Right forelimb (tissue), 1 donor: Measurements from ENCODE around the gene VAV3.
"Not testable (repeated sequence)": the region's sequence is repeated elsewhere in the genome, so short reads cannot be mapped to it uniquely, and the experiment has no call there.

Experiments used
- DNase-seq: peaks from one replicate; pipeline ENCODE4 v3.0.0-alpha.2; 2018

The VAV3 gene

DNA sequence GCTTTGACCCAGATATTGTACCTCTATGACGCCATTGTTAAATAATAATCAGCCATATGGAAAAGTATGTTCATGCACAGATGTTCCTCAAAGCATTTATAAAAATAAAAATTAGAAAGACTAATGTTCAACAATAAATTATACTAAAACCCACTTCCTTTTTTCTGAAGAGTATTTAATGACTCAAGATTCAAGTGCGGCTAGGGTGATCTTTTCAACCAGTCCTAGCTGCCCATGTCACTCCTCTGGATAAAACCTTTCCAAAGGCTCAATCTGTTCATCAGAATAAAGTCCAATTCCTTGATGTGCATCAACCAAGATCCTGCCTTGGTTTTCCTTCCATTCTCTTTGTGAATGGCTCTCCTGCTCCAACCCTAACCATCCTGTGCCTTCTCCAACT lies 292.0 kb downstream of the VAV3 start:
- DNase-seq = no peak

DNA sequence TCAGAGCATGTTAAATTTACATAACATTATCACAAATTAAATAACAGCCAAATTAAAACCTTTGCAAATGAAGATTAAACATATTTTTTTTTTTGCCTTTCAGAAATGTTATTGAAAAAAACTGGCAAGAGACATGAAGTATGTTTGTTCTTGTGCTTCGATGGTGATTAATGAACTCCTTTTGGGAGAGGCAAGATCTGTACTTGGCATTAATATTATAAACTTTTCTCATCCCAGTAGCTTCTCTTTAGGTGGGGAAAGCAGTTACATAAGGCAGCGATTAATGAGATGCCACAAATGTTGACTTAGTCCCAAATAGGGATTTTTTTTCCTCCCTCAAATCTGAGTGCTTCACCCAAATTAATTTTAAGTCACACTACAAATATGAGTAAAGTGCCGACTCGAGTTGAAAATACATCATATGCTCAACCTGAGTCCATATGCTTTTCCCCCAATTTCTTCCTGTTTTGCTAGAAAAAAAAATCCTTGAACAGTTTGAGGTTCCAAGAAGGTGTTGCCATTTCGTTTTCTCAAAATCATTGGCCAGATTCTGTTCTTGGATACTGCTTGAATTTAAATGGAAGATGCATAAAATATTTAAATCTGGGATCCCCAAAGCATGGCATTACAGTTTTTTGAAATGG lies 294.5 kb downstream of the VAV3 start:
- DNase-seq = no peak

DNA sequence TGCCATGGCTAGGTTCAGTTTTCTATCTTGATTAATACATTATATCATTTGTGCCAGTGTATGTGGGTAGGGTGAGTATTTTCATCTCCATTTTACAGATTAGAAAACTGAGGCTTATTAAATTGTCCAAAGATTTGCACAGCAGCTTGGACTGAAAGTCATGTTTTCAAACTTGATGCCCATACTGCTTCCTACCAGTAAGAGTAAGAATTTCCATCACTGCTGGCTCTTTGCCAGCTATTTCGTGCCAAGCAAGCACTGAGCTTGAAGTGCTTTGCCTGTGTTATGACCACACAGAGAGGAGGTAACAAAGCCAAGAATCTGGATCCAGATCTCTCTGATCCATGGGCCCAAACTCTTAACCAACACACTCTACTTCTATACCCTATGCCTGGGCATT lies 295.0 kb downstream of the VAV3 start:
- no peak for DNase-seq

DNA sequence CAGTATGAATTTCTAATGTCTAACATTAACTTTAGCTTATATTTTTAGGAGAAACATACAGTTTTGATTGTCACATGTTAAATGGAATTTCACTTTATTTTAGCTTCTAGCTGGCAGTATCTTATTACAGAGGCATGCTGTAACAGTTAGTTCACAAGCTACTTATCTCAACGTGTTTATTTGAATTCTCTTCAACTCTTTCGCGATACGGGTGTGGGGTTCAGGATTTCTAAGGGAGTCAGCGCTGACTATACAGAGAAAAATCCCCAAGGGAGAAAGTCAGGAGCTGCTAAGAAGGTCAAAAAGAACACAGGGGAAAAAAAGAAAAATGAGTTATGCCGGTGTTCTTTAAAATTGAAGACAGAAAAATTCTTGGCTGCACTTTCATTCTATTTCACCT lies 296.2 kb downstream of the VAV3 start:
- DNase-seq = no peak

DNA sequence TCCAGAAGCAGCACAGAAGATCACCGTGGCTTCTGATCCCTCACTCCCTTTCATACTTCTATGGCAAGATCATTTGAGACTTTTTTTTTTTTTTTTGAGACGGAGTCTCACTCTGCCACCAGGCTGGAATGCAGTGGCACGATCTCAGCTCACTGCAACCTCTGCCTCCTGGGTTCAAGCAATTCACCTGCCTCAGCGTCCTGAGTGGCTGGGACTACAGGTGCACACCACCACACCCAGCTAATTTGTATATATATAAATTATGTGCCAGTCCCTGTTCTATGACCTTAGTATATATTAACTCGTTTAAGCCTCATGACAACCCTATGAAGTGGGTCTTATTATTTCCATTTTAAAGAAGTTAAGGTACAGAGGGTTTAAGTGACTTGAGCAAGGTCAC lies 298.5 kb downstream of the VAV3 start:
- no peak for DNase-seq

DNA sequence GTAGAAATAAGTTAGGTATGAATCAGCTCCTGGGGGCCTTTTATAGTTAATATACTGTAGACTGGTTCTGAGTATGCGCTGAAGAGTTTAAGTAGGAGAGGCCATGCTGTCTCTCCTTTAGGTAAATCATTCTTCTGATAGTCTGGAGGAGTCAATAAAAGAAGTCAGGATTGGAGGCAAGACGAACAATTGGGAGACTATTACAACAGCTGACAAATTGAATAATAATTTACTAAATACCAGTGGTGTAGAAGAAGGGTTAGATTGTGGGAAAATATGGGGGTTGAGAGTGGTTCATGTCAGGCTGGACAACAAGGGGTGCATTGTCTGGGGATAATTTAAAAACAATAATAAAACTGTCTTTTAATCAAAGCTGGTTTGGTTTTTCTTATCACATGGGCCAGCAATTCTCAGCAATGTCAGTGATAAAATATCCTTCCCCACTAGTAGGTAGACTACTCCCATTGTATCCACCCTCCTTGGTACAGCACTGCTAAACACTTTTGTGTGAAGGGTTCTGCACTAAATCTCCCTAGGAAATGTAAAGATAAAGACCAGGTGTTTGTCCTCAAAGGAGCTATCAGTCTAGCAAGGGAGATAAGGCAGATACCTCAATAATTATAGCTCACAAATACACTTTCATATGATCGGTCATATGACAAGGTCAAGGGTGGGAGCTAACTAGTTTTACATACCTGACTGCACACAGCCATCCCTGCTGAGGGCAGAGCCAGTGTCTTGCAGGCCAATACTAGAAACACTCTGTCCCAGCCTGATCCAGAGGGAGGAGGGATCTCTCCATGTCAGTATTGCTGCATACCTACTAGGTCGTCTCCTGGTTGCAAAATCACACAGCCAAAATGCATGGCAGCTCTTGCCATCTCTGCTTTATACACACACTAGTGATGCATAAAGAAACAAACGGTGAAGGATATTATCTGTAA lies 299.7 kb downstream of the VAV3 start:
- no peak for DNase-seq

DNA sequence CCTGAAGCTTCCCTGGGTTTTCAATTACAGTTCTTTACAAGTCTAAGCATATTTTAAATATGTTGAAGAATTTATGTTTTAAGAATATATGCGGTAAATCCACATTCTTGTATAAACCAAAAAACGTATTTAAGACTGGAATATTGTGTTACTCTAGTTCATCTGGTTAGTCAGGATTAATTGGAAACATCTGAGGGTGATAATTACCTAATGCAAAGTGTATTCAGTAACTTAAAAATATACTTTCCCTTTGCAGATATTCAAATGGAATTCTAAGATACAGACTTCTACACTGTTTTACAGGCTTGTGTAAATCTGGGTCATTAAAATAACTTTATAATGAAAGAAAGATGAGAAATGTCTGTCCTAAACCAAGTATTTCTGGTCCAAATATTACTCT lies 302.0 kb downstream of the VAV3 start:
- DNase-seq = no peak

DNA sequence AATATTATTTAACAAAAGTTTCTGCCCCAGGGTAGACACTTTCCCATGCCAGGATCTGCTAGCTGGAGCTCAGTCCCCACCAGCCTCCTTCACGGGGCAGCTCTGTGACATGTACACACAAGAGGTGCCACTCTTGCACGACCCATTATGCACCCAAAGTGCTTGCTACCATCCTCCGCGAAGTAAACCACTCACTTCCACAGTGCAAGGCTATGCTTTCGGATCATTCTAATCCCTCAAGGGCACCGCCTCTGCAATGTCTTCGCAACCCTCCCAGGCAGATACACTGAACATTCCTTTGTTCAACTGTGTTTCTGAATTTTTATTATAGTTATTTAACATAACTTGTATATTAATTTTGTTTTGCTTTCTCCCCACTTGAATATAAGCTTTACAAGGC lies 303.8 kb downstream of the VAV3 start:
- no peak for DNase-seq

DNA sequence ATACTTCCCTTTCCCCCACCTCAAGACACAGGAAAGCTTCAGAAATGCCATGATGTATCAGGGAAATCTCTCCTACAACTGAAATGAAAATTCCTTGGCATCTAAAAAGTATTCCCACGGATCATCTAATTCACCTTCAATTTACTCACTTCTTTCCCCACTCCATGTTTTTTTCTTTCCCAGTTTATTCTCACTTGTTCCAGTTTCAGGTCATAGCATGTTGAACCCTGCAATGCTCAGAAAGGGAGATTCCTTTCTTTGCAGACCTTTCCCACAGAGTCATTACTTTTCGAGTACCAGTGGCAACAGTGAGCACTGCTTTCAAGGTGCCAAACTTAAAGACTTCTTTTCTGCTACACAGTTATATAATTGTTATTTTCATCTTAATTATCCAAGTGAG lies 305.0 kb downstream of the VAV3 start:
- DNase-seq = no peak

DNA sequence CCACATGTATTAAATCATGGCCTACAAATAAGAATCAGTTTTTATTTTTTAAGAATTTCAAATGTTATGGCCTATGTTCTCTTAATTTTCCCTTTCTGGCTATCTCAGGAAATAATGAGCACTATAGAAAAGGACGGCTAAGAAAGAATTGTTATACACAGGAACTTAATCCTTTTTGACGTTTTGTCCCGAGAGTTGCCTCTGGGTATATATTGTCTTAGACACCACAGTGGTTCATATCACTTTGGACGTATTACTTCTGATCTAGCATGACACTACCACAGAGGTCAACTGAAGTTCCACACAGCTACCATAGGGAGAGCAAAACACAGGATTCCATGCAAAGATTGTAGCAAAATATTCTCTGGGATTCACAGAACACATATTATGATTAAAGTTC lies 307.6 kb downstream of the VAV3 start:
- DNase-seq = no peak

DNA sequence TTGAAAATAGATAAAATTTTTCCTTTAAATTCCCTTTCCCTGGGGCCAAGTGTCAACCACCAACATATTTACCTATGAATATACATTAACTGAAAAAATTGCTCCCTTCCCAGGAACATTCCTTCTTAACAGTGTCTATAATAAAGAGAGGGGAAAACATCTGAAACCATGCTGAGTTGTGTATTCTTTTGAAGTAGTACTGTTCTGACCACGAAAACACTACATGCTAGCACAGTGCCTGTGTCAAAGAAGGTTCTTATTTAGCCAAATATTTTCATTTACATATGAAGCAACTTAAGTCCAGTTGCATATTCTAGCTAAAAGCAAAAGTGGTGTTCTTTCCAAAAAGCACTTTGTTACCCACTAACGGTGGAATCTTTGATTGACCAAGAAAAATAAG lies 311.2 kb downstream of the VAV3 start:
- no peak for DNase-seq

DNA sequence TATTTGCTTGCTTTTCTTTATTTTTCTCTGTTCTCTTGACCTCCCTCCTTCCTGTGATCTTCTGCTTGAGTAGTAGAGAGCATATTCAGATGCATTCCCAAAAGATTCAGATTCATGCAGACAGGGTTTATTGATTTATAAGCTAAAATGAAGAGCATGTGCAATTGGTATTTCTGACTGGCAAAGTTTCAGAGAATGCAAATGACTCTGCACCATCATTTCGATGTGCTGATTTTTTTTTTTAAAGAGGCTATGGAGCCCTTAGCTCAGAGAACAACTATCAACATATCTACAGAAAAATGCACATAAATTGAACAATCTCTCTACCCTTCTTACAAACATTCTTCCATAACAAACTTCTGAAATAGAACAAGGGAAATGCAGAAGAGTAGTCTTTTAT lies 312.0 kb downstream of the VAV3 start:
- DNase-seq = no peak

DNA sequence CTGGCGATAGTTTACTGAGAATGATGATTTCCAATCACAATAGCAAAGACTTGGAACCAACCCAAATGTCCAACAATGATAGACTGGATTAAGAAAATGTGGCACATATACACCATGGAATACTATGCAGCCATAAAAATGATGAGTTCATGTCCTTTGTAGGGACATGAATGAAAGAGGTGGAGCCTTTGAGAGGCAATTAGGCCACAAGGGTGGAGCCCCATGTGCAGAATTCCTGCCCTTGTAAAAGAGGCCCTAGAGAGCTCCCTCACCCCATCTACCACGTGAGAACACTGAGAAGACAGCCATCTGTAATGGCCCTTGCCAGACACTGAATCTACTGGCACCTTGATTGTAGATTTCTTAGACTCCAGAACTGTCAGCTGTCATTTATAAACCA lies 314.2 kb downstream of the VAV3 start:
- DNase-seq = not testable (repeated sequence)

DNA sequence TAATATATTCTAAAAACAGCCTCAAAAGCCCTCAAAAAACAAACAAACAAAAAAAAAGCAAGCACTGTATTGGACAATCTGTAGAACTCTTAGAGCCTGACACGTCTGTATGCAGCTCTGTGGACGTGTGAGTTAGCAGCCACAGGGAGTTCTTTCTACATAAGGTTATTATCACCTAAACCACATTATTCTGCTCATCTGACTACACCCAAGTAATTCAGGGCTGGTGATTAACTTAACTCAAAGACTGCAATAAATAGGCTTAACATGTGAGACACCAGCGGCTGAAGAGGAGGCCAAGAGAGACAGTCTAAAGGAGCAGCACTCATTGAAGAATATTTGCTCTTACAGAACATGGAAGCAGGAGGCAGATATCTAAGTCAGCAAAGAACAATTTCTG lies 316.0 kb downstream of the VAV3 start:
- DNase-seq = no peak

DNA sequence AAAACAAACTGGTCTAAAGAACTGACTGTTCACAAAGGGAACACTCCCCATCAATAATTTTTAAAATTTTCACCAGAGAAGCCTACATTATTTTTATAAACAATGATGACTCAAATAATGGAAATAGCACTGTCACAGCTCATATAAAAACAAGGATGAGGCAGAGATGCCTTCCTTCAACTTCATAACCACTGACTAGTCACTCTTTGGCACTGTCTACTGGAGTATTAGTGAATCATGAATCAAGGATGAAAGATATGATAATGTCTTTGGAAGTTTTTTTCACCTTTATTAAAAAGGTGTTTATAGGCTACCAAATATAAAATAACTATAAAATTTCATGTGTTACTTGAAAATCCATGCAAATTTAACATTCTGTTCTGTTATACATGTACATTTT lies 316.9 kb downstream of the VAV3 start:
- no peak for DNase-seq

DNA sequence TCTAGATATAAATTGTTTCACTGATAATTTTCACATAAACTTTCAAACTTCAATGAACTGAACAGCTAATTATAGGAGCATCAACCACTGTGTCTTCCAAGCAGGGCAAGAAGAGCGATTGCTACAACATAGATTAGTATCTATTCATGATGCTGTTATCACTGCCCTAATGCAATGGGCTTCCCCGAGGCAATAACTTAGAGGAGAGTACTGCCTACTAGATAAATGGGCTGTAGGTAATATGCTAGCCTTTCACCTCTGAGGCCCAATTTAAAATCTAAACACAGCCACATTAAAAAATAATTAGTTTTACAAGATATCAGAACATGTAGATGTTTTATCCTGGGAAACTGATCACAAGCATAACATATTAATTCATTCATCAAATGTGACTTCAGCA lies 318.0 kb downstream of the VAV3 start:
- no peak for DNase-seq

DNA sequence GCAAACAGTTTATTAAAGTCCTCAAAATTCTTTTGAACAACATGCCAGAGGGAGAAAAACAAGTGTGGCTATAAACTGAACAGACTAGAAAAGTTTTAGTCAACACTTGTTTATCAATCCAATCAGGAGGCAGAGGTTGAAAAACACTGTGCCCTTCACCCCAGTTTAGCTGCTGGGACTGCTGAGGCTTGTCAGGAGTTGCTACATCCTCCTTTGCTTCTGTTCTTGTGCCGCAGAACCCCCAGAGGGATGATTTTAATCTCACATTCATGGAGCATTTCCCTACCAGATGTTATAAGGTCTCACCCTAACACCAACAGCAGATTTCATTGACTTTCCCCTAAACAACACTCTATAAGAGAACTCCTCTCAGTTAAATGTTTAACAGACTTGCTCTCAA lies 321.2 kb downstream of the VAV3 start:
- DNase-seq = no peak

DNA sequence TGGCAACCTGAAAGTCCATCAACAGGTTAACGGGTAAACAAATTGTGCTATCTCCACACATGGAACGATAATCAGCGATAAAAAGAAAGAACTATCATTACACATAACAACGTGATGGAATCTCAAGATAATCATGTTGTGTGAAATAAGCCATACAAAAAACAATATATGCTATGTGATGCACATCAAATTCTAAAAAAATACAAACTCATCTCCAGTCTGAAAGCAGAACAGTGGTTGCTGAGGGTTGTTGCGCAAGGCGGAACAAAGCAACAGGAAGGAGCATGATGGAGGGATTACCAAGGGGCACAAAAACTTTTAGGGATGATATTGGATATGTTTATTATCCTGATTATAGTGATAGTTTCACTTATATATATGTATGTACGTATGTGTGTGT lies 324.8 kb downstream of the VAV3 start:
- no peak for DNase-seq

DNA sequence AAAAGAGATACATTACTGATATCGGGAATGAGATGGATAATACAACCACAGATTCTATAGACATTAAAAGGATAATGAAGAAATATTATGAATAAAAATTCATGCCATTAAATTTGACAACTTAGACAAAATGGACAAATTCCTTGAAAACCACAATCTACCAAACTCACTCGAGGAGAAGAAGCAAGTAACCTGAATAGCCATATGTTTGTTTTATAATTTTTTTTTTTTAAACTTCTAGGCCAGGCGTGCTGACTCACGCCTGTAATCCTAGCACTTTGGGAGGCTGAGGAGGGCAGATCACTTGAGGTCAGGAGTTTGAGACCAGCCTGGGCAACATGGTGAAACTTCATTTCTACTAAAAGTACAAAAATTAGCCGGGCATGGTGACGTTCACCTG lies 327.9 kb downstream of the VAV3 start:
- no peak for DNase-seq

DNA sequence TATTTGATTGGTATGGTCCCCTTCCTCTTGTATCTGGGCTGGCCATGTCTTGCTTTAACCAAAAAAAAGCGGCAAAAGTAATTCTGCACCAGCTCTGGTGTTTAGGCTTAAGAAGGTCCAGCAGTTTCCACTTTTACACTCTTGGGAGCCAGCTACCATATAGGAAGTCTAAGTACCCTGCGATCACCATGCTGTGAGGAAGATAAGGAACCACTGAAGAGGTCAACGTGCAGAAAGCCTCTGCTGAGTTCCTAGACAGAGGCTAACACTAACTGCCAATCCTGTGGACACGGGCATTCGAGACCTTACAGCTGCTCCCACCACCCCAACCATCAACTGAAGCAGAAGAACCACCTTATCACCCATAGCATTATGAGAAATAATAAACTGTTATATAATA lies 331.4 kb downstream of the VAV3 start:
- no peak for DNase-seq

DNA sequence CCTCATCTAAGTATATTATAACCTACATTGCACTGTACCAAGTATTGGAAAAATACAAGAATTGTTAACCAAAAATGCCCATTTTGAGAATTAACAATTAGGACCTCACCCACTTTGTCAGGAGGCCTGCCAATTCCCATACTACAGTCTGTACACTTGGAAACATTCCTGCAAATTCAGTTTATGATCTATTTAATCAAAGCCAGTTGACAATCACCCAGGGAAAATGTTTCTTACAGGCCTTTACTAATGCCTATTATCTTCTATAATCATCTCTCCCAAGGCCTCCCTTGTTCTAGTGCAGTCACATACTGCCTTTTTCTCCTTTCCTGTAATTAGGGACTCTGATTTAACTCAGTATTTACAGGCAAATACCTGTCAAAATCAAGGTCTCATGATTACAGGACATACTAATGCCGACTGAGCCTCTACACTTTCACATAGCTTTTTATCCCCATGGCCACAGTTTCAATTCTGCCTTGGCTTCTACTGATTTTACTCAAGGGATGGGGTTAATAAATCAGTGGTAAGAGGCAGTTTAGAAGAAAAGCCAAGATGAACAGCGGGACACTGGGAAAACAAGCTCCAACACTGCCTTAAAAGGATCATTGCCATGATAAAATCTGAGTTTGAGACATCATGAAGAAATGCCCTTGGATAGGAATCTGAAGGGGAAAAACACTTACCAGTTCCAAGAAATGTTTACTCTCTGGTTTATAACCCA lies 338.7 kb downstream of the VAV3 start:
- no peak for DNase-seq

DNA sequence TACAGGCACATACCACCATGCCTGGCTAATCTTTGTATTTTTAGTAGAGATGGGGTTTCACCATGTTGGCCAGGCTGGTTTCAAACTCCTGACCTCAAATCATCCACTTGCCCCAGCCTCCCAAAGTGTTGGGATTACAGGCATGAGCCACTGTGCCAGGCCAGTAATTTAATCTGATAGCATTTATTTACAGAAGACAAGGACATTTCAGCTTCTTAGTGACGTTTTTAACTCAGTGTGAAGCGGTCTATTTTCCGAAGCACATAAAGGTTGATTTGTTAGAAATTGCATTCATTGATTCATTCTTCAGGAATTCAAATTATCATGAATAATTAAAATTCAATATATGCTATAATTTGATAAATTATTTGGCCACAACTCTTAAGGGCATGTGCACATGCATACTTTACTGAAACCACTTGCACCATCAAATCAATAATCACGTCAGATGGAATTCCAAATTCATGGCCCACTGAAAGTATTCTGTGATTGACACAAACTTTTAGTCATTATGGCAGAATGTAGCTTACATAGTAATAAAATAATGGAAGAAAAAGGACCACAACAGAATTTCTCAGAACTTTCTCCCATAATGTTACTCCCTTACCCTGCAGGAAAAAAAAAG lies 339.5 kb downstream of the VAV3 start:
- DNase-seq = no peak

DNA sequence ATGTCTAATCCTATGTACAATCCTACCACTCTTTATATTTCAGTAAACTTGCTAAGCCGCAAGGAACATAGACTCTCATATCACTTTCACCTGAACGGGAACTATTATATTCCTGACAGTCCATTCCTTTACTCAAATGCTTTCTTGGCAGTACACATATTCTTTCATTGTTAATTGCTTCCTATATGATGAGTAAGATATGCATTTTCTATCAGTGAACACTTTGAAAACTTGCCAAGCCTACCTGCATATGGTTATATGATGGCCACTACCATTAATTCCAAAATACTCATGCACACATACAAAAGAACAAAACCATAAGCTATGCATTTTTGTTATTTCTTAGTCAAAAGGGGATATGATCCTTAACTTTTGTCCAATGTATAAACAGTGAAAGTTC lies 341.5 kb downstream of the VAV3 start:
- no peak for DNase-seq

DNA sequence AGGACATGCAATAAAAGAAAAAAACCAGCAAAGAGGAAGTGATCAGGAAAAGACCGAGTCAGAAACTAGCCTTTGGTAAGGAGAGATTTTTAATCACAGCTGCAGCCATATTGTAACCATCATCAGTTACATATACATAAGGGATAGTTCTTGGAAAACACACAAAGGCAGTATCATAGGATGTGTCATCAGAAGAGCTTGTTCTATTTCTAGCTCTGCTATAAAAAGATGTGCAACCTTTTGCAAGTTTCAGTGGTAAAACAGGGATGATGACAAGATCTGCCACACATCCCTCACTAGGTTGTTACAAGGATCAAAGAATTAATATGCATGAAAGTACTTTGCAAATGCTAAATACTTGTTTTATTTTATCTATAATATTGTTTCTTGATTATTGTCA lies 342.0 kb downstream of the VAV3 start:
- DNase-seq = no peak
